Dedifferentiated amniotic fluid mesenchymal stem cell (primary cell): ENCODE data around the gene TCF4.

Experiments
- DNase-seq: peaks from one replicate; pipeline ENCODE4 v3.0.0-alpha.2; 2016; ENCODE audit errors: extremely low spot score

Gene TCF4

GRCh38 chr18:55321265-55322177 lies 266.5 kb downstream of the TCF4 start:
- DNase-seq, result peak; percentile 90

- no peak for DNase-seq
These were observed 267.3 kb downstream of the TCF4 start for GRCh38 chr18:55320424-55321264.

DNA sequence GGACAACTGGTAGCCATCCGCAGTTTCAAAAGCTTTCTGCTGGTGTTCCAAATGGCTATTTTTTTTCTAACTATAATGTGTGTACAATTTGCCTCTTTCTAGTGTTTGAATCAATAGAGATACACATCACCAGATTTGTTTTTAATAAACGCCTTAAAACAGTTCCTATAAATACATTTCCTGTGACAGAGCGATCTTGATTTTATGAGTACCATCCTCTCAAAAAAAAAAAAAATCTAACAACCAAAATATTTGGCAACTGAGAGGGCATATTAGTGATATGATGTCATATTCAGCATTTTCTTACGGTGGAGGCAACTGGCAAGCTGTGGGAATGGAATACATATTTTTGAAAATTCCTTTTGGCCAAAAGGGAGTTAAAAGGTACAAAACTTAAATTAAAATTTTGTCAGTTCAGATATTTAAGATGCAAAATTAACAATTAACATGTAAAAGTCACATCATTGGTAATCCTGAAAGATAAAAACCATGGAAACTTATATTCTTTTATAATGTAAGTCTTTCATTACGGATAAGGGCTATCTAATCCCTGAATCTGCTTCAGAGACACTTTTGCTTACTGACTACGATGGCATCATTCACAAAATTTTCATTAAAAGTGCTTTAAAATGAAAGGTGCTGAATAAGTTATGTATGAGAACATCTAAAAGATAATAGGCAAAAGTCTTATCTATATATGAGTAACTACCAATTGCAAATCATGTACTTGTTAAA lies 268.4 kb downstream of the TCF4 start:
- peak; percentile 64 for DNase-seq

DNA sequence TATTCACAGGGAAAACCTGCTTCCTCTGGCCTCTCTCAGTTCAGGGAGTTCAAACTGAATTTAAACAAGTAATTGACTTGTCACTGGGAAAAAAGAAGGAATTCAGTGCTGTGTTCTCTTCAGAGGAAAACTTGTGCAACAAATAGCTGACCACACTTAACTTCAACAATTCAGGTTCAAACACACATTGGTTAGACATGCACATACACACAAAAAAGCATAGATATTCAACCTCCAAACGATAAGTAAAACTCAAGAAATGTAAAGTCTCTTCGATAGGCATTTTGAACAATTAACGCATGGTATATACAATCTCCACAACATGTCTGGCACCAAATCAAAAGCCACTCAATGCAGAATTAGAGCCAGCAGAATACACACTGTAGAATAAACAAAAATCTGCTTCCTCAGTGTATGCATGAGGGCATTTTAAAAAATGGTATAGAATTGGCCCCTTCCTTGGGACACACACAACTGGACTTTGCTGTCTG lies 269.0 kb downstream of the TCF4 start:
- no peak for DNase-seq

GRCh38 chr18:55317864-55318263 lies 270.1 kb downstream of the TCF4 start:
- no peak for DNase-seq

DNA sequence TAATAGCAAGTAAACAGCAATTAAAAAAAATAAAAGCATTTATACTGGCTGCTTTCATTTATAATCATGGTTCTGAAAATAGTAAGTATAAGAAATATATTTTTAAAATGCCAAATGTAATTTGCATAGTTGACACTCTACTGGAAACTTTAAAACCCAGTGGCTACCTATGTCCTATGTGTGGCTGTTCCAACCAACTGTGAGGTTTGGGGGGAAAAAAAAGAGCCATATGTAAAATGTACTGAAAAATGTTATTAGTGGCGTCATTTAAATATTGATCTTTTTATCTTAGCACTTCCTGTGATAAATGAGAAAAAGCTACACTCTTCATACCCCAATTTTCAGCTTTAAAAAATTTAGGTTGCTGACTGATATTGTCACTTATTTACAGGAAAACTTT lies 270.7 kb downstream of the TCF4 start:
- DNase-seq, result no peak

DNA sequence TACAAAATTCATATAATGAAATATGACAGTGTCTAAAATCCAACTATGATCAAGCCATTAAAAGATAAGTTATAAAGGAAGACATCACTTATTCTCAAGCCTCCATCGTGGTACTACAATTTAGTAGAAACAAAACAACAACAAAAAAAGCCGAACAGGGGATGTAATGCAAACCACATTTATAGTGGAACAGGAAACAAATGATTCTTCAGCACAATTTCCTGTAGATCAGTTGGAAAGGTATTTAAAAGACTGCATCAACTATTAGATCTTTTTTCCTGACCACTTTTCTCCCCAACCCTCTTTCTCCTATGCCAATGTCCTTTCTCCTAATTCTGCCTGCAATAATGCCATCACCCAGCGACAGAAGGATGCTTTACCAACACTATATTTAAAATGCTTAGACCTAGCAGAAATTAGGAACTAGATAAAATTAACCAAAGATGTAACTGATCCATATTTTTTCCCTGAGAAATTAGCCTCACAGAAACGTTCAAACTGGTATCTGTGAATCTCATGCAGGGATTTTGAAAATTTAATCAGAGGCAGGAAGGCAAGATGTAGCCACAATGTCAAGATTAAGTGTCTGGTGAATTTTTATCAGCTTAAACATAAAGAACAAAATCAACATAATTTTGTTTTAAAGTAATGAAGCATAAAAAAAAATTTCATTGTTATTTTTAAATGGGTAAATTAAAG lies 271.4 kb downstream of the TCF4 start:
- DNase-seq, result no peak

GRCh38 chr18:55314615-55315237 lies 273.3 kb downstream of the TCF4 start:
- DNase-seq, result no peak

GRCh38 chr18:55314031-55314430 lies 274.0 kb downstream of the TCF4 start:
- no peak for DNase-seq

GRCh38 chr18:55310863-55311262 lies 277.1 kb downstream of the TCF4 start:
- DNase-seq, result no peak

- no peak for DNase-seq
These were observed 277.8 kb downstream of the TCF4 start for GRCh38 chr18:55310044-55310676.

- no peak for DNase-seq
These were observed 278.7 kb downstream of the TCF4 start for GRCh38 chr18:55309249-55309648.

- DNase-seq, result no peak
These were observed 280.5 kb downstream of the TCF4 start for GRCh38 chr18:55307505-55307904.

- no peak for DNase-seq
These were observed 281.5 kb downstream of the TCF4 start for GRCh38 chr18:55306359-55307024.

GRCh38 chr18:55302167-55302833 lies 285.7 kb downstream of the TCF4 start:
- DNase-seq, result no peak

DNA sequence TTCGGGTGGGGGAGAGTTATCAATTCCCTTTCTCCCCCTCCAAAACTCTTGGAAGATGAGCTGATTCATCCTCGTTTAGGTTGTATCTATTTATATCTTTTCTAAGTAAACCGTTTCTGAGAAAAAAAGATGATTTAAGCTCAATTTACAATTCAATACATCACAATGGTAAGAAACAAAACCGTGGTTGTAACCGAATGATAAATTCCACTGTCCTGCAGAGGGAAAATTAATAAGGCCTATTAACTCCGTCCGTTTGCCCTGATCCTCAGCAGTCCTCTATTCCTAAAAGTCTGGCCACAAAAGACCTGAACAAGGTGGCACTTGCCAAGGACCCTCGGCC lies 286.2 kb downstream of the TCF4 start:
- DNase-seq, result no peak

DNA sequence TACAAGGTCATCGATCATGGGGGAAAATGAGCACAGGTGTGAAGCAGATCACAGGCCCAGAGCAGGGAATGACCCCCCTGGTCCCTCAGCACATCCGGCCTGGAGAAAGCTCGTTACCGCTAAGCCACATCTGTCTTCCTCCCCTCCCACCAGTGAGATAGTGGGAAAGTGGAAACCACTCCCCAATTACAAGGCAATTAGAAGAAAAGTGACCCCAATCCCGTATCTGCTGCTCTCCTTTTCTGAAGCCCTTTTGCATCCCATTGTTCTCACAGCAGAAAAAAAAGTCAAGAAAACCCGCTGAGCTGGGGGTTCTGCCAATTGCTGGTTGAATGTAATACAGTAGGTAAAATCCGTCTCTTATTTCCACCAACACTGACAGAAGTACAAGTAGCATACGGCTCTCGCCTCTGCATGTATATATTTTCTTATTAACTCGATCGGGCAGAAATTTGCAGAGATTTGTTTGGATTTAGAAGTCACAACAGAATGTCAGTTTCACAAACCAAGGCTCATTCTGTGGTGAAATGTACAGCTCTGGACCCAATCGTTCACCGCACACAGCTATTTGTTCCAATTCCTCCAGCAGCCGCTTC lies 287.0 kb downstream of the TCF4 start:
- DNase-seq, result no peak

DNA sequence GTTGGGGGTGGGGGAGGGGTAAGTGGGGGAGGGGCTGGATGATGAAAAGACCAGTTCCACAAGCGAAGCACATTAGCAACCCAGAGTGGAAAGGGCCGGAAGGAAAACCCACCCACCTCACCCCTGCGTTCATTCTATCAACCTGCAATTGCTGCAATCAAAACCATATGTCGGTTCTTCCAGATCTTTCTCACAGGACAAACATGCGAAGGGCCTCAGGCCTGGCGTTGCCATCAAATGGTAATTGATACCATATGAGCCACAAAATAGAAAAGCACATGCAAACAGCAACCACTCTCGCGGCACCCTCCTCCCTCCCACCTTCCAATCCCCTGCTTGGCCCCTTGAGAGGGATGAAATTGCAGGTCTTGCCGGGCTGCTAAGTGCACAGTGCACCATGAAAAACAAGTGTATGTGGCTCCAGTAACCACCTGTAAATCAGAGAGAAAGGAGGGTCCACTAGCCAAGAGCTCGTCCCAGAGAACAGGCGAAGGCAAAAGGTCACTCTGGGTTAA lies 287.5 kb downstream of the TCF4 start:
- peak; percentile 84 for DNase-seq

DNA sequence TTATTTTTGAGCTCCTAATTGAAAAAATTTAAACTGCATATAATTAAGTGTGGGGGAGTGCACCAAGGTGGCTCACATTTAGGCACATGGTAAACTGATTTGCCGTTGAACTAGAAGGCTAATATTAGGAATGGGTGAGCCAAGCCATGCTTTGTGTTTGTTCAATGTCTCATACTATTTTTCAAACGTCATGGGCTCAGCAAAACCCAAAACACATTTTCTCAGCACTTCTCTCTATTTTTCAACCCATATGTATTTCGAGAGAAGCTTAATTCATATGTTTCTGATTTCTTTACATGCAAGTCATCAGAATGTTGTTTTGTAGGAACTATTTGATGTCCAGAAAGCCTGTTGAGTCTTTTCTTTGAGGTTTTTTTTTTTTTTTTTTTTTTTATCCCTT lies 291.2 kb downstream of the TCF4 start:
- DNase-seq, result no peak
